Measurements from ENCODE around the gene NBPF6.
"Not testable (repeated sequence)": the region's sequence is repeated elsewhere in the genome, so short reads cannot be mapped to it uniquely, and the experiment has no call there.

Gene NBPF6

GRCh38 chr1:108450043-108450442 is at the start of gene NBPF6:
Gene NBPF6 (plus strand): TSS chr1:108450343. CDS start chr1:108450602, 259 bp downstream.
- DNase-seq (ENCODE audit: low read depth) = not testable (repeated sequence)

GRCh38 chr1:108411098-108411833 is 38.9 kb upstream of the NBPF6 start:
- not testable (repeated sequence) for DNase-seq (ENCODE audit: low read depth)

GRCh38 chr1:108420129-108420528 is 30.0 kb upstream of the NBPF6 start:
- DNase-seq (ENCODE audit: low read depth) = not testable (repeated sequence)

- not testable (repeated sequence) for DNase-seq (ENCODE audit: low read depth)
Observed at GRCh38 chr1:108421061-108421916, 28.9 kb upstream of the NBPF6 start.

GRCh38 chr1:108426877-108427276 is 23.3 kb upstream of the NBPF6 start:
- DNase-seq (ENCODE audit: low read depth) = not testable (repeated sequence)

- DNase-seq (ENCODE audit: low read depth) = not testable (repeated sequence)
Observed at GRCh38 chr1:108432002-108432401, 18.1 kb upstream of the NBPF6 start.

GRCh38 chr1:108433404-108433803 is 16.7 kb upstream of the NBPF6 start:
- DNase-seq (ENCODE audit: low read depth) = not testable (repeated sequence)

- DNase-seq (ENCODE audit: low read depth) = not testable (repeated sequence)
Observed at GRCh38 chr1:108438536-108438935, 11.6 kb upstream of the NBPF6 start.

- DNase-seq (ENCODE audit: low read depth) = not testable (repeated sequence)
Observed at GRCh38 chr1:108454521-108454920, 4.4 kb downstream of the NBPF6 start.

- not testable (repeated sequence) for DNase-seq (ENCODE audit: low read depth)
Observed at GRCh38 chr1:108458661-108459060, 8.5 kb downstream of the NBPF6 start.

- DNase-seq (ENCODE audit: low read depth) = not testable (repeated sequence)
Observed at GRCh38 chr1:108461758-108462157, 11.6 kb downstream of the NBPF6 start.

GRCh38 chr1:108463962-108464361 is 13.8 kb downstream of the NBPF6 start:
- not testable (repeated sequence) for DNase-seq (ENCODE audit: low read depth)

GRCh38 chr1:108466166-108466565 is 16.0 kb downstream of the NBPF6 start:
- not testable (repeated sequence) for DNase-seq (ENCODE audit: low read depth)

GRCh38 chr1:108467155-108467554 is 17.0 kb downstream of the NBPF6 start:
- DNase-seq (ENCODE audit: low read depth) = not testable (repeated sequence)

- not testable (repeated sequence) for DNase-seq (ENCODE audit: low read depth)
Observed at GRCh38 chr1:108470750-108471149, 20.6 kb downstream of the NBPF6 start.

GRCh38 chr1:108474516-108474915 is 24.4 kb downstream of the NBPF6 start:
- DNase-seq (ENCODE audit: low read depth) = not testable (repeated sequence)

- DNase-seq (ENCODE audit: low read depth) = no peak
Observed at GRCh38 chr1:108478429-108479015, 28.4 kb downstream of the NBPF6 start.

GRCh38 chr1:108482708-108483107 is 32.6 kb downstream of the NBPF6 start:
- DNase-seq (ENCODE audit: low read depth) = no peak

GRCh38 chr1:108485990-108486389 is 35.8 kb downstream of the NBPF6 start:
- not testable (repeated sequence) for DNase-seq (ENCODE audit: low read depth)

- not testable (repeated sequence) for DNase-seq (ENCODE audit: low read depth)
Observed at GRCh38 chr1:108486707-108487106, 36.6 kb downstream of the NBPF6 start.

GRCh38 chr1:108495008-108495407 is 44.9 kb downstream of the NBPF6 start:
- DNase-seq (ENCODE audit: low read depth) = not testable (repeated sequence)

GRCh38 chr1:108496856-108497255 is 46.7 kb downstream of the NBPF6 start:
- DNase-seq (ENCODE audit: low read depth) = not testable (repeated sequence)
